ENCODE measurements around the gene KCNJ6.
"Not testable (repeated sequence)": the region's sequence is repeated elsewhere in the genome, so short reads cannot be mapped to it uniquely, and the experiment has no call there.

KCNJ6 gene

GRCh38 chr21:37592496-37592895 lies 323.8 kb downstream of the KCNJ6 start:
- DNase-seq: no peak

- DNase-seq: not testable (repeated sequence)
Observed at GRCh38 chr21:37591994-37592393, 324.3 kb downstream of the KCNJ6 start.

GRCh38 chr21:37590836-37591235 lies 325.4 kb downstream of the KCNJ6 start:
- not testable (repeated sequence) for DNase-seq

GRCh38 chr21:37588644-37589043 lies 327.6 kb downstream of the KCNJ6 start:
- DNase-seq: not testable (repeated sequence)

GRCh38 chr21:37587635-37588177 lies 328.6 kb downstream of the KCNJ6 start:
- DNase-seq: no peak

GRCh38 chr21:37587203-37587602 lies 329.1 kb downstream of the KCNJ6 start:
- DNase-seq: no peak

GRCh38 chr21:37582590-37582989 lies 333.7 kb downstream of the KCNJ6 start:
- no peak for DNase-seq

GRCh38 chr21:37580666-37581065 lies 335.6 kb downstream of the KCNJ6 start:
- DNase-seq: no peak

- DNase-seq: no peak
Observed at GRCh38 chr21:37579356-37579755, 336.9 kb downstream of the KCNJ6 start.

GRCh38 chr21:37578471-37579126 lies 337.7 kb downstream of the KCNJ6 start:
- DNase-seq: no peak

- not testable (repeated sequence) for DNase-seq
Observed at GRCh38 chr21:37576929-37577328, 339.3 kb downstream of the KCNJ6 start.

- no peak for DNase-seq
Observed at GRCh38 chr21:37575580-37575979, 340.7 kb downstream of the KCNJ6 start.

GRCh38 chr21:37574751-37575150 lies 341.5 kb downstream of the KCNJ6 start:
- DNase-seq: no peak

- DNase-seq: no peak
Observed at GRCh38 chr21:37574316-37574715, 341.9 kb downstream of the KCNJ6 start.

GRCh38 chr21:37571442-37571841 lies 344.8 kb downstream of the KCNJ6 start:
- DNase-seq: no peak

GRCh38 chr21:37568916-37569315 lies 347.3 kb downstream of the KCNJ6 start:
- DNase-seq: no peak

GRCh38 chr21:37568415-37568814 lies 347.8 kb downstream of the KCNJ6 start:
- DNase-seq: no peak

- DNase-seq: no peak
Observed at GRCh38 chr21:37566790-37567615, 349.3 kb downstream of the KCNJ6 start.

GRCh38 chr21:37565530-37566223 lies 350.6 kb downstream of the KCNJ6 start:
- DNase-seq: no peak

GRCh38 chr21:37564924-37565529 lies 351.2 kb downstream of the KCNJ6 start:
- no peak for DNase-seq

GRCh38 chr21:37564341-37564923 lies 351.8 kb downstream of the KCNJ6 start:
- peak; percentile 85 for DNase-seq

- peak; percentile 91 for DNase-seq
Observed at GRCh38 chr21:37563641-37564340, 352.5 kb downstream of the KCNJ6 start.

Measured in effector CD4-positive, alpha-beta T cell (primary cell).